H1 (cell line): Measurements from ENCODE around the gene SMARCB1. TPM values are rescaled to one million over a fixed set of nuclear protein-coding genes. Genes with fewer than 3 reads are reported as not detected.

Experiments
- CTCF ChIA-PET: fragments of 300-600 bp; sonication (Branson Sonifier 250); formaldehyde crosslinking; loops from one replicate; lab custom pipeline; 2021; ENCODE audit not compliant: partially characterized antibody; lab: Charles Lee
- POLR2A ChIA-PET: fragments of 300-600 bp; sonication (Branson Sonifier 250); formaldehyde crosslinking; loops from one replicate; lab custom pipeline; 2021; ENCODE audit warnings: inconsistent platforms; ENCODE audit not compliant: partially characterized antibody; lab: Charles Lee
- DNase-seq, 2 experiments: peaks; one replicate each; pipeline versions ENCODE4 v3.0.0 to v3.0.0-alpha.2; 2010 to 2022; ENCODE audit warnings: low spot score in 2 of 2, low read depth in 1 of 2, mixed read lengths in 1 of 2
- FAIRE-seq: peaks from 2 replicates; lab custom pipeline; 2011; peaks lifted over from hg19 to GRCh38; lab: Jason Lieb, UNC
- H2AFZ ChIP-seq: 2 replicates; pipeline ENCODE4 v1.8.1; 2012; ENCODE audit warnings: low read length, inconsistent platforms
- H2AK5ac ChIP-seq: 2 replicates; pipeline ENCODE4 v1.6.1; 2013; ENCODE audit warnings: low read depth, low read length
- H2BK120ac ChIP-seq: replicated peaks from 2 replicates; pipeline ENCODE3; 2013; ENCODE audit warnings: low read depth, low read length, inconsistent platforms
- H2BK12ac ChIP-seq: 2 replicates; pipeline ENCODE4 v1.6.1; 2013; ENCODE audit warnings: low read depth, low read length
- H2BK15ac ChIP-seq: 2 replicates; pipeline ENCODE4 v1.6.1; 2013; ENCODE audit warnings: low read length
- H2BK20ac ChIP-seq: 2 replicates; pipeline ENCODE4 v1.6.1; 2013; ENCODE audit warnings: low read length
- H2BK5ac ChIP-seq: 2 replicates; pipeline ENCODE4 v1.6.1; 2013; ENCODE audit warnings: low read depth, low read length
- H3K14ac ChIP-seq: 2 replicates; pipeline ENCODE4 v1.6.1; 2013; ENCODE audit warnings: inconsistent platforms; ENCODE audit not compliant: insufficient read length
- H3K18ac ChIP-seq: 2 replicates; pipeline ENCODE4 v1.6.1; 2013; ENCODE audit warnings: low read length; ENCODE audit errors: extremely low read depth
- H3K23ac ChIP-seq: 2 replicates; pipeline ENCODE4 v1.6.1; 2013; ENCODE audit warnings: inconsistent platforms; ENCODE audit not compliant: insufficient read length
- H3K23me2 ChIP-seq: 2 replicates; pipeline ENCODE4 v1.6.1; 2013; ENCODE audit warnings: low read depth, low read length
- H3K27ac ChIP-seq: 2 replicates; pipeline ENCODE4 v1.6.1; 2011; ENCODE audit warnings: low read depth, low read length, inconsistent platforms
- H3K27me3 ChIP-seq, 4 experiments: replicated peaks in 1 of 4; 1 replicate in 1 of 4; 2 replicates in 3 of 4; pipeline versions ENCODE4 v1.6.1 to v1.8.1; 2011 to 2013; ENCODE audit warnings: low read length in 3 of 4, mild to moderate bottlenecking in 3 of 4, inconsistent platforms in 2 of 4, mixed read lengths in 2 of 4, moderate library complexity in 1 of 4; ENCODE audit not compliant: control insufficient read depth in 3 of 4, insufficient read depth in 3 of 4; ENCODE audit errors: extremely low read depth in 1 of 4
- H3K36me3 ChIP-seq, 4 experiments: 2 replicates each; pipeline versions ENCODE4 v1.6.1 to v1.8.1; 2011 to 2013; ENCODE audit warnings: mild to moderate bottlenecking in 4 of 4, low read length in 3 of 4, moderate library complexity in 2 of 4, control low read depth in 1 of 4, inconsistent platforms in 1 of 4; ENCODE audit not compliant: insufficient read depth in 4 of 4, control insufficient read depth in 2 of 4
- H3K4ac ChIP-seq: replicated peaks from 2 replicates; pipeline ENCODE3; 2013; ENCODE audit warnings: low read length, low read depth, mixed read lengths, inconsistent platforms; ENCODE audit not compliant: insufficient read length
- H3K4me1 ChIP-seq, 4 experiments: replicated peaks in 1 of 4; 1 replicate in 1 of 4; 2 replicates in 3 of 4; pipeline versions ENCODE4 v1.6.1 to v1.8.1; 2011 to 2013; ENCODE audit warnings: low read length in 3 of 4, inconsistent platforms in 2 of 4, mixed read lengths in 1 of 4; ENCODE audit not compliant: insufficient read depth in 4 of 4, control insufficient read depth in 3 of 4
- H3K4me2 ChIP-seq, 2 experiments: 2 replicates each; pipeline versions ENCODE4 v1.6.1 to v1.8.1; 2011 to 2013; ENCODE audit warnings: low read depth in 2 of 2, low read length in 2 of 2, control low read depth in 1 of 2, inconsistent platforms in 1 of 2, mild to moderate bottlenecking in 1 of 2; ENCODE audit not compliant: insufficient read depth in 1 of 2
- H3K4me3 ChIP-seq, 4 experiments: fragments of 200-600, 300-600 bp in 1 of 4; sonication (generic), shearing (Covaris generic), sonication (Bioruptor Twin) in 1 of 4; 2 replicates each; pipeline versions ENCODE4 v1.5.1 to v1.8.1; 2011 to 2016; ENCODE audit warnings: low read length in 4 of 4, low read depth in 3 of 4, control low read depth in 2 of 4, inconsistent platforms in 2 of 4, mild to moderate bottlenecking in 2 of 4, mixed read lengths in 1 of 4, moderate library complexity in 1 of 4; ENCODE audit not compliant: insufficient read depth in 2 of 4; ENCODE audit errors: extremely low read depth in 1 of 4
- H3K56ac ChIP-seq: replicated peaks from 2 replicates; pipeline ENCODE3; 2013; ENCODE audit warnings: low read depth, mild to moderate bottlenecking, mixed read lengths, low read length, inconsistent platforms; ENCODE audit not compliant: insufficient read length
- H3K79me1 ChIP-seq: 2 replicates; pipeline ENCODE4 v1.6.1; 2013; ENCODE audit warnings: low read depth, low read length, control low read depth
- H3K79me2 ChIP-seq, 2 experiments: 2 replicates each; pipeline versions ENCODE4 v1.6.1 to v1.8.1; 2012 to 2013; ENCODE audit warnings: low read length in 2 of 2, mild to moderate bottlenecking in 2 of 2, inconsistent platforms in 1 of 2; ENCODE audit not compliant: insufficient read depth in 2 of 2, control insufficient read depth in 1 of 2
- H3K9ac ChIP-seq, 4 experiments: replicated peaks in 1 of 4; 1 replicate in 1 of 4; 2 replicates in 3 of 4; pipeline versions ENCODE4 v1.6.1 to v1.8.1; 2011 to 2013; ENCODE audit warnings: low read depth in 3 of 4, low read length in 3 of 4, control low read depth in 2 of 4, mild to moderate bottlenecking in 2 of 4, moderate library complexity in 2 of 4, inconsistent platforms in 1 of 4; ENCODE audit errors: extremely low read depth in 1 of 4
- H3K9me3 ChIP-seq, 2 experiments: 2 replicates each; pipeline versions ENCODE4 v1.6.1 to v1.8.1; 2012 to 2013; ENCODE audit warnings: mild to moderate bottlenecking in 2 of 2, moderate library complexity in 2 of 2, control low read depth in 1 of 2, inconsistent platforms in 1 of 2, low read depth in 1 of 2, low read length in 1 of 2, mixed read lengths in 1 of 2; ENCODE audit not compliant: insufficient read depth in 2 of 2
- H4K20me1 ChIP-seq, 2 experiments: replicated peaks in 1 of 2; 2 replicates each; pipeline versions ENCODE3 to v1.8.1; 2011 to 2013; ENCODE audit warnings: inconsistent platforms in 2 of 2, low read length in 2 of 2, mild to moderate bottlenecking in 1 of 2; ENCODE audit not compliant: insufficient read depth in 2 of 2, control insufficient read depth in 1 of 2
- H4K5ac ChIP-seq: 2 replicates; pipeline ENCODE4 v1.6.1; 2013; ENCODE audit warnings: low read length, low read depth, mixed read lengths, inconsistent platforms; ENCODE audit not compliant: insufficient read length
- H4K8ac ChIP-seq: 2 replicates; pipeline ENCODE4 v1.8.0; 2013; ENCODE audit warnings: mild to moderate bottlenecking, moderate library complexity, low read length, inconsistent platforms; ENCODE audit not compliant: insufficient read depth; ENCODE audit errors: extremely low read depth
- H4K91ac ChIP-seq: replicated peaks from 2 replicates; pipeline ENCODE3; 2013; ENCODE audit warnings: low read length, mixed read lengths, inconsistent platforms; ENCODE audit not compliant: insufficient read length
- HDAC2 ChIP-seq, 2 experiments: fragments of 300-600 bp in 1 of 2; sonication (generic) in 1 of 2; IDR thresholded peaks; 2 replicates each; pipeline ENCODE4 v1.6.1; 2011 to 2012; ENCODE audit warnings: low read depth in 2 of 2, low read length in 2 of 2, mild to moderate bottlenecking in 2 of 2, moderate library complexity in 2 of 2, borderline replicate concordance in 1 of 2, inconsistent platforms in 1 of 2
- NANOG ChIP-seq: IDR thresholded peaks from 2 replicates; pipeline ENCODE4 v1.6.1; 2011; ENCODE audit warnings: low read length, low read depth, mild to moderate bottlenecking, inconsistent platforms; ENCODE audit not compliant: insufficient read depth, poor library complexity, severe bottlenecking
- TAF7 ChIP-seq: optimal IDR thresholded peaks from 2 replicates; pipeline ENCODE3; 2011; ENCODE audit warnings: low read depth, mild to moderate bottlenecking, inconsistent platforms, low read length, moderate library complexity, borderline replicate concordance
- TEAD4 ChIP-seq: IDR thresholded peaks from 2 replicates; pipeline ENCODE4 v1.6.1; 2012; ENCODE audit warnings: low read depth, low read length, inconsistent platforms, mixed read lengths
- WGBS, 2 experiments: shearing (Covaris generic) in 1 of 2; methylation state at CpG; one replicate each; pipeline versions ENCODE4 v1.1.6 to v1.1.7; 2013 to 2015; ENCODE audit warnings: low lambda C conversion rate in 2 of 2, mixed read lengths in 2 of 2, inconsistent platforms in 1 of 2, low coverage in 1 of 2, missing lambda C conversion rate in 1 of 2; ENCODE audit not compliant: insufficient replicate concordance in 2 of 2, insufficient coverage in 1 of 2, insufficient read length in 1 of 2; ENCODE audit errors: extremely low coverage in 1 of 2, missing lambda C conversion rate in 1 of 2; 5-methylcytosine and 5-hydroxymethylcytosine counted together
- polyA plus RNA-seq, 7 experiments: library from polyadenylated mRNA; depleted of rRNA in 3 of 7; stranded (reverse) in 5 of 7; unstranded in 2 of 7; fragments of >200 nt in 5 of 7; fragments of 200-250 nt in 2 of 7; gene quantifications; 1 replicate in 5 of 7; 2 replicates in 1 of 7; 4 replicates in 1 of 7; pipeline versions ENCODE4 v1.2.1 to v1.2.3, GENCODE V29; 2011 to 2013; ENCODE audit warnings: missing spikeins in 2 of 7, mixed read lengths in 2 of 7
- total RNA-seq: library from RNA; stranded (reverse); fragmentation: NEBNext Ultra II Directional; extraction: Animal tissue kit (Norgen Biotek cat#: 25700); gene quantifications from 2 replicates; pipeline ENCODE4 v1.2.1, GENCODE V29; 2021

The SMARCB1 gene
- total and polyA plus RNA-seq, 2 of the 8 experiments (the other 6 are each of a cell fraction or from before 2014, with no cell fraction given) = 116 to 145 TPM

GRCh38 chr22:23796461-23796860 lies 9.7 kb downstream of the SMARCB1 start:
- WGBS, 2 experiments = 93% methylated on average over 5 of the region's 5 CpGs; no CpG with 5 or more reads in 1 of the 2 experiments
- Histone ChIP-seq H2AK5ac (no peak overlapping the region), H3K4me1 (no peaks in the 10 kb centered on the region), H3K4me2 (no peak overlapping the region), H3K56ac (no peak overlapping the region), H3K9ac (no peak overlapping the region), H3K27me3 (no peaks in the 10 kb centered on the region), H3K36me3 (peaks cover 15 to 50% (median 37%) of the 10 kb centered on the region in 4 experiments; a peak in 7 of 8 replicates), H4K91ac (no peak overlapping the region), H3K23ac (no peak overlapping the region), H4K20me1 (peaks cover 2 to 20% of the 10 kb centered on the region in 2 experiments), H3K18ac (no peak overlapping the region), H3K23me2 (no peaks in the 10 kb centered on the region), H3K14ac (no peak overlapping the region), H2BK20ac (no peak overlapping the region), H2BK120ac (no peak overlapping the region), H4K8ac (no peak overlapping the region), H2AFZ (no peak overlapping the region), H3K4me3 (no peak overlapping the region), H2BK5ac (no peak overlapping the region), H4K5ac (no peak overlapping the region), H3K79me1 (no peaks in the 10 kb centered on the region; the same call in 1 of the 2 replicates), H3K4ac (no peak overlapping the region), H2BK15ac (no peak overlapping the region), H3K79me2 (peaks cover 0 to 15% of the 10 kb centered on the region in 2 experiments; a peak in 2 of 4 replicates), H3K9me3 (no peaks in the 10 kb centered on the region), H3K27ac (no peak overlapping the region), H2BK12ac (no peak overlapping the region)
- TF ChIP-seq TEAD4 (no peak), TAF7 (no peak), NANOG (no peak), HDAC2 (IDR thresholded peaks at IDR 0.05; ENCODE audit: borderline replicate concordance in 1 of 2, low read depth in 2 of 2, low read length in 2 of 2) (no peak)
- no peak for DNase-seq
- POLR2A ChIA-PET = interaction anchor here (1.1 kb wide), 1 partner anchor 10 kb away, joined by 6 read pairs; the partner anchor contains the start of gene SMARCB1
- CTCF ChIA-PET = interaction anchor here (2.3 kb wide), 1 partner anchor 53 kb away, joined by 7 read pairs; no protein-coding TSS in a partner anchor
- FAIRE-seq = no peak
